ENCODE data around the gene PITPNC1. TPM values are rescaled to one million over a fixed set of nuclear protein-coding genes. Genes with fewer than 3 reads are reported as not detected.
A peak's percentile ranks its signal among the peaks of the same experiment; 100 is the strongest.

PITPNC1 gene
- total and polyA plus RNA-seq, 2 of the 13 experiments (the other 11 are each of a cell fraction or from before 2014, with no cell fraction given): 4.1 to 5.7 TPM

- TF ChIP-seq MLXIP (CRISPR knock-in tag; IDR thresholded peaks at IDR 0.05; ENCODE audit: borderline replicate concordance): peak; percentile 77; the same call in 1 of the 2 replicates
- no peak for TF ChIP-seq SOX6 (IDR thresholded peaks at IDR 0.05)
- TF ChIP-seq SOX6 (CRISPR knock-in tag; IDR thresholded peaks at IDR 0.05): peak; percentile 77; the same call in 1 of the 2 replicates
- TF ChIP-seq ZBTB40 (IDR thresholded peaks at IDR 0.05): no peak
- TF ChIP-seq ZBTB40 (CRISPR knock-in tag; IDR thresholded peaks at IDR 0.05): peak; percentile 93
- TF ChIP-seq PAX8 (CRISPR knock-in tag; IDR thresholded peaks at IDR 0.05; ENCODE audit: borderline replicate concordance): peak; percentile 85; the same call in 1 of the 2 replicates
- peak in 1 of 2 experiments; percentile 96; a peak in 2 of 4 replicates for TF ChIP-seq ATF4 (CRISPR knock-in tag; IDR thresholded peaks at IDR 0.05)
- TF ChIP-seq FOSL2 (CRISPR knock-in tag; IDR thresholded peaks at IDR 0.05): peak; percentile 74
- TF ChIP-seq ZNF329 (CRISPR knock-in tag; IDR thresholded peaks at IDR 0.05; ENCODE audit: low read depth): no peak; the same call in 1 of the 2 replicates
- peak; percentile 93 for TF ChIP-seq FOXC1 (CRISPR knock-in tag; IDR thresholded peaks at IDR 0.05; ENCODE audit: borderline replicate concordance)
- TF ChIP-seq ZBTB21 (CRISPR knock-in tag; IDR thresholded peaks at IDR 0.05): no peak
- TF ChIP-seq ZNF670 (CRISPR knock-in tag; IDR thresholded peaks at IDR 0.05; ENCODE audit: borderline replicate concordance): 0 out of 2 replicates have a peak, but pooled peaks have one; percentile 87
- TF ChIP-seq ZNF30 (CRISPR knock-in tag; IDR thresholded peaks at IDR 0.05): no peak
- no peak for TF ChIP-seq TRIM22 (IDR thresholded peaks at IDR 0.05)
Measured at GRCh38 chr17:67717624-67718324, 340.7 kb downstream of the PITPNC1 start, which contains the start of gene NOL11 (continued).
